H1 (cell line): ENCODE results near the gene NUB1. TPM values are rescaled to one million over a fixed set of nuclear protein-coding genes. Genes with fewer than 3 reads are reported as not detected.

Source experiments
- CTCF ChIA-PET: fragments of 300-600 bp; sonication (Branson Sonifier 250); formaldehyde crosslinking; loops from one replicate; lab custom pipeline; 2021; ENCODE audit not compliant: partially characterized antibody; lab: Charles Lee
- POLR2A ChIA-PET: fragments of 300-600 bp; sonication (Branson Sonifier 250); formaldehyde crosslinking; loops from one replicate; lab custom pipeline; 2021; ENCODE audit warnings: inconsistent platforms; ENCODE audit not compliant: partially characterized antibody; lab: Charles Lee
- DNase-seq, 2 experiments: peaks; one replicate each; pipeline versions ENCODE4 v3.0.0 to v3.0.0-alpha.2; 2010 to 2022; ENCODE audit warnings: low spot score in 2 of 2, low read depth in 1 of 2, mixed read lengths in 1 of 2
- FAIRE-seq: peaks from 2 replicates; lab custom pipeline; 2011; peaks lifted over from hg19 to GRCh38; lab: Jason Lieb, UNC
- H2AFZ ChIP-seq: 2 replicates; pipeline ENCODE4 v1.8.1; 2012; ENCODE audit warnings: low read length, inconsistent platforms
- H2AK5ac ChIP-seq: 2 replicates; pipeline ENCODE4 v1.6.1; 2013; ENCODE audit warnings: low read depth, low read length
- H2BK120ac ChIP-seq: replicated peaks from 2 replicates; pipeline ENCODE3; 2013; ENCODE audit warnings: low read depth, low read length, inconsistent platforms
- H2BK12ac ChIP-seq: 2 replicates; pipeline ENCODE4 v1.6.1; 2013; ENCODE audit warnings: low read depth, low read length
- H2BK15ac ChIP-seq: 2 replicates; pipeline ENCODE4 v1.6.1; 2013; ENCODE audit warnings: low read length
- H2BK20ac ChIP-seq: 2 replicates; pipeline ENCODE4 v1.6.1; 2013; ENCODE audit warnings: low read length
- H2BK5ac ChIP-seq: 2 replicates; pipeline ENCODE4 v1.6.1; 2013; ENCODE audit warnings: low read depth, low read length
- H3K14ac ChIP-seq: 2 replicates; pipeline ENCODE4 v1.6.1; 2013; ENCODE audit warnings: inconsistent platforms; ENCODE audit not compliant: insufficient read length
- H3K18ac ChIP-seq: 2 replicates; pipeline ENCODE4 v1.6.1; 2013; ENCODE audit warnings: low read length; ENCODE audit errors: extremely low read depth
- H3K23ac ChIP-seq: 2 replicates; pipeline ENCODE4 v1.6.1; 2013; ENCODE audit warnings: inconsistent platforms; ENCODE audit not compliant: insufficient read length
- H3K23me2 ChIP-seq: 2 replicates; pipeline ENCODE4 v1.6.1; 2013; ENCODE audit warnings: low read depth, low read length
- H3K27ac ChIP-seq: 2 replicates; pipeline ENCODE4 v1.6.1; 2011; ENCODE audit warnings: low read depth, low read length, inconsistent platforms
- H3K27me3 ChIP-seq, 4 experiments: replicated peaks in 1 of 4; 1 replicate in 1 of 4; 2 replicates in 3 of 4; pipeline versions ENCODE4 v1.6.1 to v1.8.1; 2011 to 2013; ENCODE audit warnings: low read length in 3 of 4, mild to moderate bottlenecking in 3 of 4, inconsistent platforms in 2 of 4, mixed read lengths in 2 of 4, moderate library complexity in 1 of 4; ENCODE audit not compliant: control insufficient read depth in 3 of 4, insufficient read depth in 3 of 4; ENCODE audit errors: extremely low read depth in 1 of 4
- H3K36me3 ChIP-seq, 4 experiments: 2 replicates each; pipeline versions ENCODE4 v1.6.1 to v1.8.1; 2011 to 2013; ENCODE audit warnings: mild to moderate bottlenecking in 4 of 4, low read length in 3 of 4, moderate library complexity in 2 of 4, control low read depth in 1 of 4, inconsistent platforms in 1 of 4; ENCODE audit not compliant: insufficient read depth in 4 of 4, control insufficient read depth in 2 of 4
- H3K4ac ChIP-seq: replicated peaks from 2 replicates; pipeline ENCODE3; 2013; ENCODE audit warnings: low read length, low read depth, mixed read lengths, inconsistent platforms; ENCODE audit not compliant: insufficient read length
- H3K4me1 ChIP-seq, 4 experiments: replicated peaks in 1 of 4; 1 replicate in 1 of 4; 2 replicates in 3 of 4; pipeline versions ENCODE4 v1.6.1 to v1.8.1; 2011 to 2013; ENCODE audit warnings: low read length in 3 of 4, inconsistent platforms in 2 of 4, mixed read lengths in 1 of 4; ENCODE audit not compliant: insufficient read depth in 4 of 4, control insufficient read depth in 3 of 4
- H3K4me2 ChIP-seq, 2 experiments: 2 replicates each; pipeline versions ENCODE4 v1.6.1 to v1.8.1; 2011 to 2013; ENCODE audit warnings: low read depth in 2 of 2, low read length in 2 of 2, control low read depth in 1 of 2, inconsistent platforms in 1 of 2, mild to moderate bottlenecking in 1 of 2; ENCODE audit not compliant: insufficient read depth in 1 of 2
- H3K4me3 ChIP-seq, 4 experiments: fragments of 200-600, 300-600 bp in 1 of 4; sonication (generic), shearing (Covaris generic), sonication (Bioruptor Twin) in 1 of 4; 2 replicates each; pipeline versions ENCODE4 v1.5.1 to v1.8.1; 2011 to 2016; ENCODE audit warnings: low read length in 4 of 4, low read depth in 3 of 4, control low read depth in 2 of 4, inconsistent platforms in 2 of 4, mild to moderate bottlenecking in 2 of 4, mixed read lengths in 1 of 4, moderate library complexity in 1 of 4; ENCODE audit not compliant: insufficient read depth in 2 of 4; ENCODE audit errors: extremely low read depth in 1 of 4
- H3K56ac ChIP-seq: replicated peaks from 2 replicates; pipeline ENCODE3; 2013; ENCODE audit warnings: low read depth, mild to moderate bottlenecking, mixed read lengths, low read length, inconsistent platforms; ENCODE audit not compliant: insufficient read length
- H3K79me1 ChIP-seq: 2 replicates; pipeline ENCODE4 v1.6.1; 2013; ENCODE audit warnings: low read depth, low read length, control low read depth
- H3K79me2 ChIP-seq, 2 experiments: 2 replicates each; pipeline versions ENCODE4 v1.6.1 to v1.8.1; 2012 to 2013; ENCODE audit warnings: low read length in 2 of 2, mild to moderate bottlenecking in 2 of 2, inconsistent platforms in 1 of 2; ENCODE audit not compliant: insufficient read depth in 2 of 2, control insufficient read depth in 1 of 2
- H3K9ac ChIP-seq, 4 experiments: replicated peaks in 1 of 4; 1 replicate in 1 of 4; 2 replicates in 3 of 4; pipeline versions ENCODE4 v1.6.1 to v1.8.1; 2011 to 2013; ENCODE audit warnings: low read depth in 3 of 4, low read length in 3 of 4, control low read depth in 2 of 4, mild to moderate bottlenecking in 2 of 4, moderate library complexity in 2 of 4, inconsistent platforms in 1 of 4; ENCODE audit errors: extremely low read depth in 1 of 4
- H3K9me3 ChIP-seq, 2 experiments: 2 replicates each; pipeline versions ENCODE4 v1.6.1 to v1.8.1; 2012 to 2013; ENCODE audit warnings: mild to moderate bottlenecking in 2 of 2, moderate library complexity in 2 of 2, control low read depth in 1 of 2, inconsistent platforms in 1 of 2, low read depth in 1 of 2, low read length in 1 of 2, mixed read lengths in 1 of 2; ENCODE audit not compliant: insufficient read depth in 2 of 2
- H4K20me1 ChIP-seq, 2 experiments: replicated peaks in 1 of 2; 2 replicates each; pipeline versions ENCODE3 to v1.8.1; 2011 to 2013; ENCODE audit warnings: inconsistent platforms in 2 of 2, low read length in 2 of 2, mild to moderate bottlenecking in 1 of 2; ENCODE audit not compliant: insufficient read depth in 2 of 2, control insufficient read depth in 1 of 2
- H4K5ac ChIP-seq: 2 replicates; pipeline ENCODE4 v1.6.1; 2013; ENCODE audit warnings: low read length, low read depth, mixed read lengths, inconsistent platforms; ENCODE audit not compliant: insufficient read length
- H4K8ac ChIP-seq: 2 replicates; pipeline ENCODE4 v1.8.0; 2013; ENCODE audit warnings: mild to moderate bottlenecking, moderate library complexity, low read length, inconsistent platforms; ENCODE audit not compliant: insufficient read depth; ENCODE audit errors: extremely low read depth
- H4K91ac ChIP-seq: replicated peaks from 2 replicates; pipeline ENCODE3; 2013; ENCODE audit warnings: low read length, mixed read lengths, inconsistent platforms; ENCODE audit not compliant: insufficient read length
- BRCA1 ChIP-seq: IDR thresholded peaks from 2 replicates; pipeline ENCODE4 v1.6.1; 2012; ENCODE audit warnings: low read depth, low read length, improper control_type of control experiment
- EZH2 ChIP-seq: fragments of 200-600 bp; sonication (generic); IDR thresholded peaks from 2 replicates; pipeline ENCODE4 v1.7.1; 2012; ENCODE audit warnings: low read depth, mild to moderate bottlenecking, moderate library complexity, low read length, inconsistent platforms; ENCODE audit not compliant: severe bottlenecking
- RAD21 ChIP-seq, 2 experiments: IDR thresholded peaks in 1 of 2; conservative IDR thresholded peaks in 1 of 2; 2 replicates each; pipeline ENCODE4 v1.6.1; 2011; ENCODE audit warnings: low read depth in 2 of 2, low read length in 2 of 2, improper control_type of control experiment in 1 of 2, inconsistent platforms in 1 of 2, mild to moderate bottlenecking in 1 of 2, moderate library complexity in 1 of 2
- SIRT6 ChIP-seq: IDR thresholded peaks from one replicate; pipeline ENCODE4 v1.7.1; 2012; ENCODE audit warnings: low read length, inconsistent platforms
- WGBS, 2 experiments: shearing (Covaris generic) in 1 of 2; methylation state at CpG; one replicate each; pipeline versions ENCODE4 v1.1.6 to v1.1.7; 2013 to 2015; ENCODE audit warnings: low lambda C conversion rate in 2 of 2, mixed read lengths in 2 of 2, inconsistent platforms in 1 of 2, low coverage in 1 of 2, missing lambda C conversion rate in 1 of 2; ENCODE audit not compliant: insufficient replicate concordance in 2 of 2, insufficient coverage in 1 of 2, insufficient read length in 1 of 2; ENCODE audit errors: extremely low coverage in 1 of 2, missing lambda C conversion rate in 1 of 2; 5-methylcytosine and 5-hydroxymethylcytosine counted together
- polyA plus RNA-seq, 7 experiments: library from polyadenylated mRNA; depleted of rRNA in 3 of 7; stranded (reverse) in 5 of 7; unstranded in 2 of 7; fragments of >200 nt in 5 of 7; fragments of 200-250 nt in 2 of 7; gene quantifications; 1 replicate in 5 of 7; 2 replicates in 1 of 7; 4 replicates in 1 of 7; pipeline versions ENCODE4 v1.2.1 to v1.2.3, GENCODE V29; 2011 to 2013; ENCODE audit warnings: missing spikeins in 2 of 7, mixed read lengths in 2 of 7
- total RNA-seq: library from RNA; stranded (reverse); fragmentation: NEBNext Ultra II Directional; extraction: Animal tissue kit (Norgen Biotek cat#: 25700); gene quantifications from 2 replicates; pipeline ENCODE4 v1.2.1, GENCODE V29; 2021

NUB1 gene
- total and polyA plus RNA-seq, 2 of the 8 experiments (the other 6 are each of a cell fraction or from before 2014, with no cell fraction given): 22.1 to 43.5 TPM

GRCh38 chr7:151339651-151340382 is 1.8 kb upstream of the NUB1 start:
- no peak overlapping the region for H3K4ac ChIP-seq
- no peaks in the 10 kb centered on the region for H3K27me3 ChIP-seq
- no peak overlapping the region for H2BK5ac ChIP-seq
- no peak overlapping the region for H2BK20ac ChIP-seq
- no peaks in the 10 kb centered on the region; a peak in 2 of 7 replicates for H3K4me1 ChIP-seq
- H3K36me3 ChIP-seq: no peaks in the 10 kb centered on the region
- H3K14ac ChIP-seq: no peak overlapping the region
- no peak overlapping the region for H2BK15ac ChIP-seq
- WGBS, 2 experiments: 88% methylated on average over 7 of the region's 7 CpGs; no CpG with 5 or more reads in 1 of the 2 experiments
- H3K56ac ChIP-seq: no peak overlapping the region
- H2BK120ac ChIP-seq: no peak overlapping the region
- no peak overlapping the region for H3K18ac ChIP-seq
- no peak overlapping the region for H4K91ac ChIP-seq
- FAIRE-seq: no peak
- no peak overlapping the region for H4K5ac ChIP-seq
- H4K8ac ChIP-seq: no peak overlapping the region
- no peaks in the 10 kb centered on the region for H3K9me3 ChIP-seq
- no peak overlapping the region for H2AK5ac ChIP-seq
- no peak overlapping the region for H2AFZ ChIP-seq
- no peak for TF ChIP-seq SIRT6
- TF ChIP-seq EZH2: no peak
- no peak for TF ChIP-seq BRCA1
- TF ChIP-seq RAD21 (IDR thresholded peaks at IDR 0.05 in 1 of 2, conservative IDR thresholded peaks at IDR 0.05 in 1 of 2; ENCODE audit: low read depth in 2 of 2, low read length in 2 of 2): no peak
- TF ChIP-seq, all 59 proteins: peak for 0
- H3K27ac ChIP-seq: no peak overlapping the region
- peaks cover 0 to 1% of the 10 kb centered on the region in 2 experiments for H4K20me1 ChIP-seq
- no peak overlapping the region for H3K4me2 ChIP-seq
- no peak overlapping the region for H3K4me3 ChIP-seq
- no peak overlapping the region for H3K9ac ChIP-seq
- H3K79me2 ChIP-seq: peaks cover 0 to 14% of the 10 kb centered on the region in 2 experiments; a peak in 2 of 4 replicates
- no peak overlapping the region for H2BK12ac ChIP-seq
- H3K79me1 ChIP-seq: no peaks in the 10 kb centered on the region
- H3K23me2 ChIP-seq: peaks cover 4% of the 10 kb centered on the region
- ChIA-PET CTCF (interaction anchor here (1.0 to 8.5 kb wide), 5 partner anchors 10 to 113 kb away, joined by 3 to 75 read pairs (median 3); partner anchors contain the start of gene ABCF2), POLR2A (no interaction called here)
- H3K23ac ChIP-seq: no peak overlapping the region
- DNase-seq: peak in 1 of 2 experiments; percentile 23
